ENCODE measurements around the gene CXCL9. TPM values are rescaled to one million over a fixed set of nuclear protein-coding genes. Genes with fewer than 3 reads are reported as not detected.

CXCL9 gene
- total and polyA plus RNA-seq, 8 donors = 0.53 to 4.1 (median 1.0) TPM

GRCh38 chr4:76028350-76028765 lies 21.0 kb upstream of the CXCL9 start:
- Histone ChIP-seq H3K27ac (peak overlapping the region in 1 of 2 donors; percentile 66), H3K4me1 (peaks cover 0 to 8% of the 10 kb centered on the region in 2 donors), H3K27me3 (no peaks in the 10 kb centered on the region), H3K36me3 (no peaks in the 10 kb centered on the region), H3K9me3 (no peaks in the 10 kb centered on the region), H3K4me3 (no peak overlapping the region)
- intact Hi-C loops (cut with DNase I) = no loop called here
- ATAC-seq (peak; percentile 37), DNase-seq (peak in 1 of 4 donors; percentile 32)
- TF ChIP-seq CTCF (IDR thresholded peaks at IDR 0.05) = no peak

GRCh38 chr4:76024065-76024464 lies 16.8 kb upstream of the CXCL9 start:
- Histone ChIP-seq H3K27me3 (no peaks in the 10 kb centered on the region), H3K4me3 (no peak overlapping the region), H3K4me1 (peaks cover 0 to 8% of the 10 kb centered on the region in 2 donors), H3K36me3 (no peaks in the 10 kb centered on the region), H3K9me3 (no peaks in the 10 kb centered on the region), H3K27ac (no peak overlapping the region)
- intact Hi-C loops (cut with DNase I) = no loop called here
- ATAC-seq (no peak), DNase-seq (no peak)
- no peak for TF ChIP-seq CTCF (IDR thresholded peaks at IDR 0.05)

GRCh38 chr4:76023389-76023788 lies 16.1 kb upstream of the CXCL9 start, which contains the start of gene CXCL10:
Gene CXCL10, minus strand, starts transcription at chr4:76023497. Its CDS starts 66 bp downstream, at chr4:76023431.
- no peak within 1 kb of the TSS for H3K4me3 ChIP-seq
- DNase-seq (no peak), ATAC-seq (peak; percentile 33)
- TF ChIP-seq CTCF (IDR thresholded peaks at IDR 0.05) = no peak
- intact Hi-C loops (cut with DNase I) = no loop called here
- H3K27ac ChIP-seq = no peak within 1 kb of the TSS
- H3K4me1 ChIP-seq = peaks cover 0 to 8% of the 10 kb centered on the region in 2 donors
- no peaks in the 10 kb centered on the region for H3K27me3 ChIP-seq
- no peaks in the 10 kb centered on the region for H3K9me3 ChIP-seq
- no peaks in the 10 kb centered on the region for H3K36me3 ChIP-seq

GRCh38 chr4:76022677-76023076 lies 15.4 kb upstream of the CXCL9 start:
- DNase-seq (no peak), ATAC-seq (no peak)
- H3K4me3 ChIP-seq = no peak overlapping the region
- peaks cover 0 to 8% of the 10 kb centered on the region in 2 donors for H3K4me1 ChIP-seq
- H3K27me3 ChIP-seq = no peaks in the 10 kb centered on the region
- no peaks in the 10 kb centered on the region for H3K36me3 ChIP-seq
- no peak for TF ChIP-seq CTCF (IDR thresholded peaks at IDR 0.05)
- H3K27ac ChIP-seq = no peak overlapping the region
- no peaks in the 10 kb centered on the region for H3K9me3 ChIP-seq
- intact Hi-C loops (cut with DNase I) = no loop called here

- Histone ChIP-seq H3K36me3 (no peaks in the 10 kb centered on the region), H3K4me1 (peaks cover 0 to 8% of the 10 kb centered on the region in 2 donors), H3K27ac (no peak overlapping the region), H3K4me3 (no peak overlapping the region), H3K27me3 (no peaks in the 10 kb centered on the region), H3K9me3 (no peaks in the 10 kb centered on the region)
- intact Hi-C loops (cut with DNase I) = no loop called here
- DNase-seq = no peak
- TF ChIP-seq CTCF (IDR thresholded peaks at IDR 0.05) = no peak
- ATAC-seq = no peak
Observed at GRCh38 chr4:76022031-76022430, 14.7 kb upstream of the CXCL9 start.
